Trophoblast cell (in vitro differentiated cells and primary cell): ENCODE measurements around the gene CLSTN3.

ENCODE experiments used
- DNase-seq, 2 donors: peaks; one replicate each; pipeline ENCODE4 v3.0.0-alpha.2; 2016
- H2AFZ ChIP-seq: 2 replicates; pipeline ENCODE4 v1.6.1; 2013; ENCODE audit warnings: low read length, moderate library complexity, mild to moderate bottlenecking; ENCODE audit not compliant: insufficient read depth, poor library complexity
- H2AK5ac ChIP-seq: 2 replicates; pipeline ENCODE4 v1.6.1; 2013; ENCODE audit warnings: mild to moderate bottlenecking, low read length
- H2BK120ac ChIP-seq: 2 replicates; pipeline ENCODE4 v1.6.1; 2013; ENCODE audit warnings: low read length, mild to moderate bottlenecking, moderate library complexity; ENCODE audit not compliant: insufficient read depth, poor library complexity
- H2BK12ac ChIP-seq: 2 replicates; pipeline ENCODE4 v1.6.1; 2013; ENCODE audit warnings: mild to moderate bottlenecking, low read length, moderate library complexity
- H2BK5ac ChIP-seq: 2 replicates; pipeline ENCODE4 v1.6.1; 2013; ENCODE audit warnings: low read length, low read depth, moderate library complexity, mild to moderate bottlenecking; ENCODE audit not compliant: poor library complexity
- H3K14ac ChIP-seq: 2 replicates; pipeline ENCODE4 v1.6.1; 2013; ENCODE audit warnings: mild to moderate bottlenecking, low read length
- H3K18ac ChIP-seq: 2 replicates; pipeline ENCODE4 v1.6.1; 2013; ENCODE audit warnings: mild to moderate bottlenecking, low read length
- H3K23ac ChIP-seq: 2 replicates; pipeline ENCODE4 v1.6.1; 2013; ENCODE audit warnings: low read length
- H3K27ac ChIP-seq: 2 replicates; pipeline ENCODE4 v1.5.1; 2013; ENCODE audit warnings: low read depth, mild to moderate bottlenecking, inconsistent platforms, low read length, moderate library complexity
- H3K27me3 ChIP-seq: 2 replicates; pipeline ENCODE4 v1.6.1; 2013; ENCODE audit warnings: inconsistent platforms, mild to moderate bottlenecking, low read length, moderate library complexity; ENCODE audit not compliant: insufficient read depth
- H3K36me3 ChIP-seq, 2 experiments: 1 replicate in 1 of 2; 2 replicates in 1 of 2; pipeline ENCODE4 v1.6.1; 2013; ENCODE audit warnings: low read length in 2 of 2, mild to moderate bottlenecking in 2 of 2, moderate library complexity in 1 of 2; ENCODE audit not compliant: insufficient read depth in 2 of 2, control insufficient read depth in 1 of 2
- H3K4ac ChIP-seq: 2 replicates; pipeline ENCODE4 v1.6.1; 2013; ENCODE audit warnings: low read depth, mild to moderate bottlenecking, low read length, moderate library complexity
- H3K4me1 ChIP-seq, 2 experiments: 1 replicate in 1 of 2; 2 replicates in 1 of 2; pipeline ENCODE4 v1.6.1; 2013; ENCODE audit warnings: low read length in 2 of 2, mild to moderate bottlenecking in 2 of 2, moderate library complexity in 1 of 2; ENCODE audit not compliant: insufficient read depth in 2 of 2, control insufficient read depth in 1 of 2
- H3K4me2 ChIP-seq: 2 replicates; pipeline ENCODE4 v1.6.1; 2013; ENCODE audit warnings: inconsistent platforms, mild to moderate bottlenecking, low read length, moderate library complexity
- H3K4me3 ChIP-seq: 2 replicates; pipeline ENCODE4 v1.5.1; 2013; ENCODE audit warnings: mild to moderate bottlenecking, low read depth, low read length, inconsistent platforms
- H3K79me1 ChIP-seq: one replicate; pipeline ENCODE4 v1.6.1; 2013; ENCODE audit warnings: low read length
- H3K79me2 ChIP-seq: 2 replicates; pipeline ENCODE4 v1.6.1; 2013; ENCODE audit warnings: low read length, mild to moderate bottlenecking; ENCODE audit not compliant: control insufficient read depth, insufficient read depth, poor library complexity
- H3K9ac ChIP-seq: 2 replicates; pipeline ENCODE4 v1.6.1; 2013; ENCODE audit warnings: mild to moderate bottlenecking, low read length
- H3K9me3 ChIP-seq: 2 replicates; pipeline ENCODE4 v1.6.1; 2013; ENCODE audit warnings: low read depth, mild to moderate bottlenecking, control low read depth, inconsistent platforms, low read length; ENCODE audit not compliant: insufficient read depth
- H4K12ac ChIP-seq: 2 replicates; pipeline ENCODE4 v1.6.1; 2013; ENCODE audit warnings: low read depth, mild to moderate bottlenecking, low read length, moderate library complexity
- H4K8ac ChIP-seq: 2 replicates; pipeline ENCODE4 v1.6.1; 2013; ENCODE audit warnings: low read depth, mild to moderate bottlenecking, low read length, moderate library complexity
- H4K91ac ChIP-seq: one replicate; pipeline ENCODE4 v1.6.1; 2013; ENCODE audit warnings: low read depth, mild to moderate bottlenecking, low read length, moderate library complexity
- WGBS: extraction: QIAGEN DNeasy Blood & Tissue Kit; methylation state at CpG from one replicate; pipeline ENCODE4 v1.1.7; 2013; ENCODE audit warnings: missing lambda C conversion rate; ENCODE audit not compliant: insufficient read length, insufficient coverage; ENCODE audit errors: extremely low coverage; 5-methylcytosine and 5-hydroxymethylcytosine counted together

Gene CLSTN3

GRCh38 chr12:7152818-7153217, 22.6 kb downstream of the CLSTN3 start:
- Histone ChIP-seq H2BK12ac (no peak overlapping the region), H4K8ac (no peak overlapping the region), H4K12ac (no peak overlapping the region), H3K79me1 (no peaks in the 10 kb centered on the region), H2BK120ac (no peak overlapping the region), H3K27ac (no peak overlapping the region), H3K4me3 (no peak overlapping the region), H3K4me2 (no peak overlapping the region), H3K18ac (no peak overlapping the region), H3K79me2 (no peaks in the 10 kb centered on the region), H3K9ac (no peak overlapping the region), H3K4me1 (peaks cover 13 to 15% of the 10 kb centered on the region in 2 experiments), H3K14ac (no peak overlapping the region), H3K4ac (no peak overlapping the region), H3K23ac (no peak overlapping the region), H2AFZ (no peak overlapping the region), H3K9me3 (peaks cover 7% of the 10 kb centered on the region), H2AK5ac (no peak overlapping the region), H3K36me3 (peaks cover 18 to 29% of the 10 kb centered on the region in 2 experiments), H2BK5ac (no peak overlapping the region), H4K91ac (no peak overlapping the region), H3K27me3 (no peaks in the 10 kb centered on the region)
- no CpG with 5 or more reads among the region's 4 CpGs for WGBS
- no peak for DNase-seq

- no peak overlapping the region for H4K91ac ChIP-seq
- no peak overlapping the region for H3K4ac ChIP-seq
- H3K36me3 ChIP-seq: peaks cover 17 to 28% of the 10 kb centered on the region in 2 experiments
- H2BK12ac ChIP-seq: no peak overlapping the region
- no peaks in the 10 kb centered on the region for H3K79me2 ChIP-seq
- H4K12ac ChIP-seq: no peak overlapping the region
- peaks cover 6% of the 10 kb centered on the region for H3K9me3 ChIP-seq
- H3K27ac ChIP-seq: no peak overlapping the region
- no peaks in the 10 kb centered on the region for H3K27me3 ChIP-seq
- no peaks in the 10 kb centered on the region for H3K79me1 ChIP-seq
- H3K4me2 ChIP-seq: no peak overlapping the region
- no peak overlapping the region for H3K18ac ChIP-seq
- H3K14ac ChIP-seq: no peak overlapping the region
- H3K9ac ChIP-seq: no peak overlapping the region
- H3K23ac ChIP-seq: no peak overlapping the region
- H3K4me1 ChIP-seq: peaks cover 13 to 15% of the 10 kb centered on the region in 2 experiments
- H2BK5ac ChIP-seq: no peak overlapping the region
- DNase-seq: peak; percentile 90 to 96
- H4K8ac ChIP-seq: no peak overlapping the region
- H2AFZ ChIP-seq: no peak overlapping the region
- H3K4me3 ChIP-seq: no peak overlapping the region
- no peak overlapping the region for H2BK120ac ChIP-seq
- no CpG with 5 or more reads among the region's 6 CpGs for WGBS
- no peak overlapping the region for H2AK5ac ChIP-seq
These were observed 23.9 kb downstream of the CLSTN3 start for GRCh38 chr12:7154042-7154441.

DNA sequence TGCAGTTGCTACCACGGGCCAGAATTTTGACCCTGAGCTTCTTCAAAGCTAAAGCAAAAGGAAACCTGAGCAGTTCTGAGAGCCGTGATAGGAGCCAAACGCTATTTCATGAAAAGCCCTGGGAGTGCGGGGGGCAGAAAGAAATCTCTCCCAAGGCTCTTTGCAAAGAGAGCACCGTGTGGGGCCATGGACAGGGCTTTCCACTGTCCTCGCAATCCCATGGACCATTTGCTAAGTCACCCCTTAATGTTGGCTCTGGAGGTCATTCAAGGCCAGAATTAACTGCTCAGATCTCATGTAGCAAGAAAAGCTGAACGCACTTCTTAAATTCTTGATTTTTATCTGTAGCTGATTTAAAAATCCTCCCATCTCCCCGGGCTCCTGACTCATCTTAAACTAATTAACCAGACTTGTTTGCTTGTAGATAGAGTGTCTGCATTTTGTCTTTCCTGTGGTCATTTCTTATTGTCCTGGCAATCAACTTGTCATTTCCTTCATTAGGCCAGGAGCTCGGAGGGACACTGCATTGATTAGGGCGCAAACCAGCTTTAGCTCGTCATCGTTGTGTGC, 24.8 kb downstream of the CLSTN3 start:
- WGBS: no CpG with 5 or more reads among the region's 12 CpGs
- Histone ChIP-seq H3K4ac (no peak overlapping the region), H3K36me3 (peaks cover 11 to 20% of the 10 kb centered on the region in 2 experiments)

GRCh38 chr12:7155471-7156034, 25.4 kb downstream of the CLSTN3 start:
- Histone ChIP-seq H3K4ac (no peak overlapping the region), H3K4me1 (peaks cover 13 to 15% of the 10 kb centered on the region in 2 experiments), H3K27me3 (no peaks in the 10 kb centered on the region), H2AK5ac (no peak overlapping the region), H3K36me3 (peaks cover 6 to 14% of the 10 kb centered on the region in 2 experiments), H3K4me2 (no peak overlapping the region), H3K79me1 (no peaks in the 10 kb centered on the region), H3K18ac (no peak overlapping the region), H3K23ac (no peak overlapping the region), H3K4me3 (no peak overlapping the region), H2BK120ac (no peak overlapping the region), H3K27ac (no peak overlapping the region), H3K9ac (no peak overlapping the region), H3K9me3 (peaks cover 6% of the 10 kb centered on the region), H2AFZ (no peak overlapping the region), H2BK5ac (no peak overlapping the region), H4K12ac (no peak overlapping the region), H2BK12ac (no peak overlapping the region), H3K14ac (no peak overlapping the region), H4K8ac (no peak overlapping the region), H4K91ac (no peak overlapping the region), H3K79me2 (no peaks in the 10 kb centered on the region)
- DNase-seq: peak; percentile 23 to 47
- WGBS: no CpG with 5 or more reads among the region's 8 CpGs

More for the DNA sequence above, 24.8 kb downstream of the CLSTN3 start:
- Histone ChIP-seq H3K9me3 (peaks cover 6% of the 10 kb centered on the region), H3K18ac (no peak overlapping the region), H3K4me2 (no peak overlapping the region), H3K79me2 (no peaks in the 10 kb centered on the region), H3K27me3 (no peaks in the 10 kb centered on the region), H3K4me1 (peaks cover 13 to 15% of the 10 kb centered on the region in 2 experiments), H3K9ac (no peak overlapping the region), H3K4me3 (no peak overlapping the region), H2AK5ac (no peak overlapping the region), H3K14ac (no peak overlapping the region), H3K79me1 (no peaks in the 10 kb centered on the region), H4K91ac (no peak overlapping the region), H4K12ac (no peak overlapping the region), H4K8ac (no peak overlapping the region), H2BK120ac (no peak overlapping the region), H3K23ac (no peak overlapping the region), H2BK12ac (no peak overlapping the region), H2AFZ (no peak overlapping the region), H2BK5ac (no peak overlapping the region), H3K27ac (no peak overlapping the region)
- DNase-seq: peak; percentile 21 to 71
